Stimulated activated CD4-positive, alpha-beta T cell treated with anti-CD3 and anti-CD28 coated beads, Interleukin-1b, Interleukin-23, amount 100 ng/mL, for 24 hours (primary cell): ENCODE data around the gene COMT.

ENCODE experiments used
- DNase-seq, 4 experiments: peaks; one replicate each; pipeline ENCODE4 v3.0.0-alpha.2; 2020; ENCODE audit warnings: low read depth in 4 of 4, low spot score in 1 of 4

COMT gene

GRCh38 chr22:19955241-19956128 is 13.9 kb downstream of the COMT start:
- no peak for DNase-seq

GRCh38 chr22:19957445-19957844 is 15.9 kb downstream of the COMT start:
- no peak for DNase-seq

GRCh38 chr22:19958083-19959042 is 16.8 kb downstream of the COMT start:
- no peak for DNase-seq

GRCh38 chr22:19959043-19959586 is 17.5 kb downstream of the COMT start:
- DNase-seq = no peak

- DNase-seq = no peak
These were observed 18.3 kb downstream of the COMT start for GRCh38 chr22:19959587-19960490.

- DNase-seq = no peak
These were observed 19.1 kb downstream of the COMT start for GRCh38 chr22:19960491-19961200.

GRCh38 chr22:19961201-19961580 is 19.6 kb downstream of the COMT start:
- DNase-seq = no peak

GRCh38 chr22:19961868-19962245 is 20.3 kb downstream of the COMT start:
- DNase-seq = no peak

GRCh38 chr22:19962246-19962908 is 20.8 kb downstream of the COMT start:
- DNase-seq = peak; percentile 38 to 64 (median 43)

- no peak for DNase-seq
These were observed 21.6 kb downstream of the COMT start for GRCh38 chr22:19962909-19963806.

- DNase-seq = no peak
These were observed 22.5 kb downstream of the COMT start for GRCh38 chr22:19963863-19964642.

- DNase-seq = no peak
These were observed 23.3 kb downstream of the COMT start for GRCh38 chr22:19964701-19965386.

GRCh38 chr22:19965771-19966709 is 24.5 kb downstream of the COMT start:
- DNase-seq = no peak

- DNase-seq = no peak
These were observed 25.6 kb downstream of the COMT start for GRCh38 chr22:19966908-19967750.

- no peak for DNase-seq
These were observed 26.4 kb downstream of the COMT start for GRCh38 chr22:19967850-19968449.
